ENCODE data around the gene ATP2B2.

GRCh38 chr3:10498271-10498670, 7.1 kb downstream of the ATP2B2 start:
- no peak for TF ChIP-seq ZNF592 (IDR thresholded peaks at IDR 0.05)
- TF ChIP-seq CTCF (IDR thresholded peaks at IDR 0.05 in 2 of 3, conservative IDR thresholded peaks at IDR 0.05 in 1 of 3; ENCODE audit: insufficient read depth in 2 of 3, low read depth in 1 of 3, low read length in 3 of 3): no peak
- no peak for TF ChIP-seq KDM4B (IDR thresholded peaks at IDR 0.05; ENCODE audit: borderline replicate concordance in 2 of 2, low read depth in 1 of 2)
- TF ChIP-seq BHLHE40 (IDR thresholded peaks at IDR 0.05; ENCODE audit: low read length): no peak
- TF ChIP-seq USF2 (CRISPR knock-in tag; IDR thresholded peaks at IDR 0.05): no peak
- TF ChIP-seq MYC (IDR thresholded peaks at IDR 0.05; ENCODE audit: low read depth, low read length): no peak
- no peak for TF ChIP-seq MYC (CRISPR knock-in tag; IDR thresholded peaks at IDR 0.05; ENCODE audit: borderline replicate concordance, low read depth)
- TF ChIP-seq MYBL2 (IDR thresholded peaks at IDR 0.05; ENCODE audit: low read depth): no peak
- no peak for TF ChIP-seq MYBL2 (CRISPR knock-in tag; IDR thresholded peaks at IDR 0.05; ENCODE audit: borderline replicate concordance)
- no peak for TF ChIP-seq DIDO1 (tag; IDR thresholded peaks at IDR 0.05; ENCODE audit: low read depth)
- no peak for TF ChIP-seq ZNF740 (CRISPR knock-in tag; IDR thresholded peaks at IDR 0.05)
- no peak for TF ChIP-seq ZNF740 (tag; IDR thresholded peaks at IDR 0.05)
